ENCODE data around the gene NLRP6.
"Not testable (repeated sequence)": the region's sequence is repeated elsewhere in the genome, so short reads cannot be mapped to it uniquely, and the experiment has no call there.

The NLRP6 gene

GRCh38 chr11:294780-295179, 16.6 kb downstream of the NLRP6 start:
- DNase-seq: no peak

- no peak for DNase-seq
These were observed 17.4 kb downstream of the NLRP6 start for GRCh38 chr11:295351-296170.

DNA sequence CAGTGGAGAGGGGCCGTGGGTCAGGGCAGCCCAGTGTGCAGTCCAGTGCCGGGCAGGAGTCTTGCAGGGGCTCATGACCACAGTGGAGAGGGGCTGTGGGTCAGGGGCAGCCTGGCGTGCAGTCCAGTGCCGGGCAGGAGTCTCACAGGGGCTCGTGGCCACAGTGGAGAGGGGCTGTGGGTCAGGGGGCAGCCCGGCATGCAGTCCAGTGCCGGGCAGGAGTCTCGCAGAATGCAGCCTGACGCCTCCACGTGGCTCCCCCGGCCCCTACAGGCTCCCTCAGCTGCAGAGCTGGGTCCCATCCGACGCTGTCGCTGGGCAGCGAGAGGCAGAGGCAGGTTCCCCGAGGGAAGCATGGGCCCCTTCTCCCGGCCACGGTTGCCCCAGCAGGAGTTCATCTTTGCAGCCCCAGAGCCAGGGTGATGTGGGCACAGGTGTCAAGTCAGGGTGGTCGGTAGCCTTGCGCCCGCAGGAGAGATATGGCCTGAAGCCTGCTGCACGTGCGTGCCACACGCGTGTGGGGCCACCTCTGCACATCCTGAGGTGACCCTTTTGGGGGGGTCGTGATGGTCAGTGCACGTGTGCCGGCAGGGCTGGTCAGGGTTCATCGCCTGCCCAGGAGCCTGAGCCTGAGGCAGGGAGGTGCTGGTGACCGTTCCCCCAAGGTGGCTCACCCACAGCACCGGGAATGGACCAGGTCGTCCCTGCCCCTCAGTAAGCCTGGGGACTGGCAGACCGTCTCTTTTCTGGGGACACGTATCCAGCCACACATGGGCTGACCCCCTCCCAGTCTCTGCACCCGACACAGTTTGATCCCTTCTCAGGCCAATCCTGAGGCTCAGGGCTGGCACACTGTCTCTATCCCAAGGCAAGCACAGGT, 18.2 kb downstream of the NLRP6 start:
- DNase-seq: no peak

GRCh38 chr11:297051-297585, 18.9 kb downstream of the NLRP6 start:
- DNase-seq: no peak

DNA sequence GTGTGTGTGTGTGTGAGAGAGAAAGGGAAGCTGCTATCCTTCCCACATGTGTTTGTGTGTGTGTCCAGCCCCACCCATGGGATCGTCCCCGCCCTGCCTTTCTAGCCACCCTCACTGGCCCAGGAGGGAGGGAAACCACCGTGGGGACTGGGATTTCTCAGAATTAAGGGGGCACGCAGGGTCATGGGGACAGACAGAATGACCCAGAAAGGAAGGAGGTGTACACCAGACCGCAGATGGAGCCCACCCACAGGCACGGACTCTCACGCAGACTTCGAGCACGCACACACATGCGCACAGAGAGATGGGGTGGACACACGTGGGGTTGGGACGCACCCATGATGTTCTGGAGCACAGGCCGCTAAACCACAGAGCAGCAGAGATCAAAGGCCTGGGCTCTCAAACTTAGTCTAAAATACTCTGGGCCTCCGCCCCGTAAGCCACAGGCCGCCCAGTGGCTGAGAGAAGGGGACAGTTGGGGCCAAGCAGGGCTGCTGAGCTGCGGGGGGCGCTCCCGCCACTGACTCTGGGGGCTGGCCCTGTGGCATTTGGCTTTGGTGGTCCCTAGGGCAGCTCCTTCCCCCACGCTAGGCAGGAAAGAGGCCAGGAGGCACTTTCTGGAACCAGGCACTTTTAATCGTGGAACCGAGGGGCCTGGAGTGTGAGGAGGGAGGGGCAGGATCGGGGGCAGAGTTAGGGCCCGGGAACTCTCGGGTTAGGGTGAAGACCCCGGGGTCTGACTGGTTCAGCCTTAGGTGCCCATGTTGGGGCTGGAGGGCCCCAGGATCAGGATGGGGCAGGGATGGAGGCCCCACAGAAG, 19.6 kb downstream of the NLRP6 start:
- DNase-seq: no peak

DNA sequence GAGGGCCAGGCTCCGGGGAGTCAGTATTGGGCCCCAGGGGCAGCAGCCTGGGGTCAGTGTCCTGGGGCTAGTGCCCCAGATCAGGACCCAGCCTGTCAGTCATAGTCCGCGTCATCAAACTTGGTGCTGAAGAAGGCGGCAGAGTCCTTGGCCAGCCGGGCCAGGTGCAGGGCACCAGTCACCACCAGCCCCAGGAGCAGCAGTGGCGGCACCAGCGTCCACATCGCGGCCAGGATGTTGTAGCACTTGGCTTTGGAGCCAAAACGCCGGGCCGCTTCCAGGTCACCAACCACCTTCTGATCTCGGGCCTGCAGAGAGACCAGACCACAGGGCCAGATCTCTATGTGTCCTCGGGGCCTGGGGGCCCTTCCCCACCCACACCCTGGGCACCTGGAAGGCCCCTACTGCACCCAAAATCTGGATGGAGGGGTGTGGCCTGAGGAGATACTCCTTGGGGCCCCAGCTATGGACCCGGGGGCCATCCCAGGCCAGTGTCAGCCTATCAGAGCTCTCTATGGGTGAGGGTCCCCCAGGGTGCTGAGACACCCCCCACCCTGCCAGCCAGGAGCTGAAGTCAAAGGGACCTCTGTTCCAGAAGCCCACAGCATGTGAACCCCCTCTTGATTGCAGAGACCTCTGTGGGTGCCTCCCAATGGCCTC, 20.3 kb downstream of the NLRP6 start:
- no peak for DNase-seq

- no peak for DNase-seq
These were observed 21.1 kb downstream of the NLRP6 start, which contains the start of gene IFITM5 for GRCh38 chr11:299081-299891. Gene IFITM5 (minus strand): TSS chr11:299526. CDS start chr11:299490, 36 bp downstream.

- no peak for DNase-seq
These were observed 21.9 kb downstream of the NLRP6 start for GRCh38 chr11:299951-300735.

DNA sequence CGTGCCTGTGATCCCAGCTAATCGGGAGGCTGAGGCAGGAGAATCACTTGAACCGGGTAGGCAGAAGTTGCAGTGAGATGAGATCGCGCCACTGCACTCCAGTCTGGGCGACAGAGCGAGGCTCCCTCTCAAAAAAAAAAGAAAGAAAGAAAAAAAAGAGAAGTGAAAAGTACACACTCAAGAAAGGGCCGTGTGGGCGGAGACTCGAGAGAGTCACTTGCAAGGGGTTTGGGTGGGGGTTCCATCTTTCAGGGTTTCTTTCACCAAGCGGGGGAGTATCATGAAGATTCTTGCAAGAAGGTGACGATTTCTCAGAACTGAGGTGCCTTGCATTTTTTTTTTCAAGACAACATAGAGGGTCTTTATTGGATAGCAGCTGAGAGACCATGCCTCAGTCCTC, 25.2 kb downstream of the NLRP6 start:
- DNase-seq: no peak

DNA sequence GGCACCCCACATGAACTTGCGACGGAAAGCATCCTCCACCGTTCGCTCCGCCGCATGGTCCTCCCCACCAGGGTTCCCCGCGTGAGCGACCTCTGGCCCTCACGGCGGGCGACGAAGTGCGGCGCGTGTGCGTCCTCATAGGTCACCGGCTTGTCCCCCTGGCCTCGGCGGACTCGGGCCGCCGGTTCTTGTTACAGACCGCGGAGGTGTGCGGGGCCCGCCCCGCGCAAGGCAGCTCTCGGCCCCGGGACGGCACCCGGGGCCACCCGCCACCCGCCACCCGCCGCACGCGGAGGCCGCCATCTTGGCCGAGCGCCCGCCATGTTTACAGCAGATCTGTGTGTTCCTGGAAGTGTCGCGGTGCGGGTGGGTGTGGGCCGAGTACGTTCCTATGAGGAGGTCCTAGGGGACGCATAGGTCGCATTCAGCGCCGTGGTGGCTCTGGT, 25.9 kb downstream of the NLRP6 start:
- no peak for DNase-seq

- DNase-seq: no peak
These were observed 27.0 kb downstream of the NLRP6 start for GRCh38 chr11:304915-305843.

GRCh38 chr11:305844-306211, 27.6 kb downstream of the NLRP6 start:
- DNase-seq: no peak

DNA sequence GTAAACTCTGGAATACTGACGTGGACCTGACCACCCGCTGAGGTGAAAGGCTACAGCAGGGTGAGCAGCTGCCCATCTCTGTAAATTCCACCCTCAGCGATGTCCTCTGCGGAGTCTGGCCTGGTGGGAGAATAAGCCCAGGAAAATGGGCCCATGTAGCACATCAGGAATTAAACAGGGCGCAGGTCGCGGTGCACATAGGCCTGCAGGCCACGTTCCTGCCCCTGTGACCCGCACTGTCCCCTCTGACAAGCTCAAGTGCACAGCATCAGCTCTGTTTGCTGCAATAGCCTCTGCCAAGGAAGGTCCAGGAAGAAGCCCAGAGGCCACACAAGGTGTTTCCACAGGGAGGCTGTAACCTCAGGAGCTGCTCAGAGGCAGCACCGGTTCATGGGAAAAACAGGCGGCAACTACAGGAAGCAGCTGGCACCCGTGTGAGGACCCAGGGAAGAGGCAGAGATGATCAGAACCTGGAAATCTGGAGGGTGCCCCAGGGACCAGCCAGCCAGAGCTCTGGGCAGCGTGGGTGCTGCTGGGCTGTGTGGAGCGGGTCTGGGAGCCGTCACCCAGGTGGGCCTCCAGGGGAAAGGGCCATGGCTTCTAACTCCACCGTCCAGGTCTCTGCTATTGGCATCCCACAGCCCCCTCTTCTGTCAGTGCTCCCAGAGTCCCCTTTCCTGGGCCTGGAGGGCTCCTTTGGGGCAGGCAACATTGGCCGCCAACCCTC, 28.6 kb downstream of the NLRP6 start:
- DNase-seq: no peak

- DNase-seq: not testable (repeated sequence)
These were observed 29.8 kb downstream of the NLRP6 start, which contains the start of gene IFITM2 for GRCh38 chr11:307766-308708. Gene IFITM2 (plus strand): TSS chr11:307816. CDS start chr11:308193, 377 bp downstream.

- DNase-seq: not testable (repeated sequence)
These were observed 30.8 kb downstream of the NLRP6 start for GRCh38 chr11:308740-309665.
